GM10248 (cell line): ENCODE results near the gene DDA1.
A peak's percentile ranks its signal among the peaks of the same experiment; 100 is the strongest.

Experiments
- CTCF ChIA-PET: fragments of 300-600 bp; sonication (Branson Sonifier 250); formaldehyde crosslinking; extraction: SDS; loops from one replicate; lab custom pipeline; 2021; ENCODE audit warnings: antibody characterized with exemption; lab: Yijun Ruan, JAX
- POLR2A ChIA-PET: fragments of 350-650 bp; sonication (Branson Sonifier 250); formaldehyde crosslinking; extraction: SDS; loops from one replicate; lab custom pipeline; 2020; ENCODE audit warnings: antibody characterized with exemption; lab: Yijun Ruan, JAX
- DNase-seq: peaks from one replicate; pipeline ENCODE4 v3.0.0; 2012; ENCODE audit errors: extremely low spot score
- CTCF ChIP-seq: IDR thresholded peaks from 2 replicates; pipeline ENCODE4 v1.5.1; 2012; ENCODE audit warnings: mild to moderate bottlenecking, low read depth; ENCODE audit errors: extremely low read depth, missing control alignments, control extremely low read depth

Gene DDA1

DNA sequence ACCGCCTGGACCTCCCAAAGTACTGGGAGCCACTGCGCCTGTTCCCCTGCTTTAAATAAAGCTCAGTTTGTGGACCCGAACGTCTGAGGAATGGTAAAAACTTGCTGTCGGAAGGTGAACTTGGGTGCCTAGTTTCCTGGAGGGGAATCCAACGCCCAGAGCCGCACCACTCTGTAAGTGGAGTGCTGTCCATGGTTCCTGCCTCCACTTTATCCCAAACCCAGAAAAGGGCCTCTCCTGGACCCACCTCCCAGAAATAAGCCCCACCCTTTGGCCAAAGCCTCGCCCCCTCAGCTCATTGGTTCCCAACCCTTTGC, 23.0 kb downstream of the DDA1 start:
- no peak for TF ChIP-seq CTCF
- ChIA-PET POLR2A (interaction anchor here (1.7 kb wide), 1 partner anchor 11 kb away, joined by 4 read pairs; no protein-coding TSS in a partner anchor), CTCF (interaction anchor here (0.8 to 2.1 kb wide), 10 partner anchors 11 to 72 kb away, joined by 3 to 9 read pairs (median 4); partner anchors contain the start of gene MRPL34)
- DNase-seq, result no peak

- no peak for DNase-seq
- CTCF ChIA-PET, result interaction anchor here (0.8 to 2.1 kb wide), 12 partner anchors 10 to 72 kb away, joined by 3 to 9 read pairs (median 4); partner anchors contain the start of genes CCDC194 and MRPL34
- POLR2A ChIA-PET, result interaction anchor here (1.7 kb wide), 1 partner anchor 11 kb away, joined by 4 read pairs; no protein-coding TSS in a partner anchor
- TF ChIP-seq CTCF, result no peak
Measured at GRCh38 chr19:17332677-17333581, 23.6 kb downstream of the DDA1 start.

DNA sequence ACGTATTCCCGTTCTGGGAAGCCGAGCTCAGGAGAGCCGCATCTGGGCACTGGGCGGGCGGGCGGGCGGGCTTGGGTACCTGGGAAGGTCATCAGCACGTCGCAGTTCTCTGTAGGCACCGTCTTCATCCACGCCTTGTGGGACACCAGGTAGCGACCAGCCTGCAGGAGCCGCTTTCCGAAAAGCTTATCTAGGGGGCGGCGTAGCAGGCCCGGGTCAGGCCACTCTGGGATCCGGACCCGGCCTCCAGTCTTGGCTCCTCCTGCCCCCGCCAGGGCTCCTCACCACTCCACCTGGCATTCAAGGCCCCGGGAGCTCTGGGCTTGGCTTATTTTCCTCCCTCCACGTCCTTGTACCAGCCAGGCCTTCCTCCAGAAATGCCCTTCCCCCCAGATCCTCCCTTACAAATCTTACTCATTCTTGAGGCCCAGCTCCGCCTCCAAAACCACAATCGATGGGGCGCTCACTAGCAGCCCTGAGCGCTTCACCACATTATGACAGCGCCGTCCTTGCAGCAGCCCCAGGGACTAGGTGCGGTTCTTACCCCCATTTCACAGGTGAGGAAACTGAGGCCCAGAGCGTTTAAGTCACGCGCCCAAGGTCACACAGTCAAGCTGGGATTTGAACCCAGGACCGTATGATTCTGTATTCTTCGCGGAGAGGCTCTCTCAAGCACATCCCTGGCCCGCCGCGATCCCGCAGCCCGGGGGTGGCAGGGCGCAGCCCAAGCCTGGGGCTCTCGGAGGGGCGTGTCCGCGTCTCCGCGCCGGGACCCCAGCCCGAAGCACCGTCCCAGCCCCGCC, 24.4 kb downstream of the DDA1 start:
- DNase-seq, result peak; percentile 68
- ChIA-PET CTCF (interaction anchor here (1.4 to 2.2 kb wide), 7 partner anchors 9 to 60 kb away, joined by 4 to 9 read pairs (median 6); partner anchors contain the start of gene CCDC194), POLR2A (interaction anchor here (1.1 kb wide), 1 partner anchor 13 kb away, joined by 3 read pairs; no protein-coding TSS in a partner anchor)
- TF ChIP-seq CTCF, result no peak

- TF ChIP-seq CTCF, result no peak
- ChIA-PET POLR2A (interaction anchor here (1.1 kb wide), 1 partner anchor 14 kb away, joined by 3 read pairs; no protein-coding TSS in a partner anchor), CTCF (interaction anchor here (1.0 to 2.2 kb wide), 9 partner anchors 9 to 57 kb away, joined by 3 to 8 read pairs (median 4); partner anchors contain the start of gene MRPL34)
Measured at GRCh38 chr19:17334414-17335409, 25.3 kb downstream of the DDA1 start, which contains the start of gene ANO8. TSS of gene ANO8 (minus strand) at chr19:17334855. CDS start at chr19:17334670, 185 bp downstream.

DNA sequence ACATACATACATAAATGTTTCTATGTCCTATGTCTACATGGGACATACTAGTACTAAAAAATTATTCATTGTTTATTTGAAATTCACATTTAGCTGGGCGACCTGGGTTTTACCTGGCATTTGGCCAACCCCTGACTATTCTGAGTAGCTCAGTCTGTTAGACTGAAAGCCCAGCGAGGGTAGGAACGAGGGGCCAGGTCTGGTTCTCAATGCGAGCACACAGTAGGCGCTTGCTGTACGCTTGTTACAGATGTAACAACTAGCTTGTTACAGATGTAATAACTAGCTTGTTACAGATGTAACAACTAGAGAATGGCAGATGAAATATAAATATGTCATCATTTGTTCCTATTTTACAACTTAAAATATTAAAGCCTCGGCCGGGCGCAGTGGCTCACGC, 26.2 kb downstream of the DDA1 start:
- POLR2A ChIA-PET, result no interaction called here

More at GRCh38 chr19:17334414-17335409, 25.3 kb downstream of the DDA1 start, which contains the start of gene ANO8:
- DNase-seq, result peak; percentile 89

More for the DNA sequence above, 26.2 kb downstream of the DDA1 start:
- DNase-seq, result no peak
- CTCF ChIA-PET, result interaction anchor here (1.0 to 2.2 kb wide), 7 partner anchors 8 to 53 kb away, joined by 3 to 8 read pairs (median 4); partner anchors contain the start of gene MRPL34
- TF ChIP-seq CTCF, result no peak
